ENCODE results near the gene MINK1. TPM values are rescaled to one million over a fixed set of nuclear protein-coding genes. Genes with fewer than 3 reads are reported as not detected.
A peak's percentile ranks its signal among the peaks of the same experiment; 100 is the strongest.

Gene MINK1
- total and polyA plus RNA-seq, 2 of the 13 experiments (the other 11 are each of a cell fraction or from before 2014, with no cell fraction given), result 17.2 to 63.9 TPM

- TF ChIP-seq ZNF615 (CRISPR knock-in tag; IDR thresholded peaks at IDR 0.05; ENCODE audit: borderline replicate concordance) (no peak), TFDP1 (CRISPR knock-in tag; IDR thresholded peaks at IDR 0.05; ENCODE audit: borderline replicate concordance) (no peak; the same call in 1 of the 2 replicates), ZNF441 (CRISPR knock-in tag; IDR thresholded peaks at IDR 0.05; ENCODE audit: borderline replicate concordance) (0 out of 2 replicates have a peak, but pooled peaks have one; percentile 80), NAIF1 (CRISPR knock-in tag; IDR thresholded peaks at IDR 0.05; ENCODE audit: borderline replicate concordance) (no peak), ZFP62 (CRISPR knock-in tag; IDR thresholded peaks at IDR 0.05) (no peak), NFKBIZ (CRISPR knock-in tag; IDR thresholded peaks at IDR 0.05) (no peak), GMEB2 (CRISPR knock-in tag; IDR thresholded peaks at IDR 0.05; ENCODE audit: low read depth) (no peak), SRSF9 (IDR thresholded peaks at IDR 0.05; ENCODE audit: borderline replicate concordance, insufficient read depth, low read depth, low read length, poor library complexity, severe bottlenecking) (no peak), DMTF1 (CRISPR knock-in tag; IDR thresholded peaks at IDR 0.05) (no peak), ZSCAN12 (CRISPR knock-in tag; IDR thresholded peaks at IDR 0.05) (0 out of 2 replicates have a peak, but pooled peaks have one; percentile 77), ATF2 (CRISPR knock-in tag; IDR thresholded peaks at IDR 0.05) (0 out of 2 replicates have a peak, but pooled peaks have one; percentile 43), IRF1 (CRISPR knock-in tag; IDR thresholded peaks at IDR 0.05; ENCODE audit: low read depth) (no peak), FOXO4 (CRISPR knock-in tag; conservative IDR thresholded peaks at IDR 0.05) (no peak), ZNF563 (CRISPR knock-in tag; IDR thresholded peaks at IDR 0.05) (peak; percentile 85), ESRRA (CRISPR knock-in tag; IDR thresholded peaks at IDR 0.05; ENCODE audit: low read depth) (0 out of 2 replicates have a peak, but pooled peaks have one; percentile 13), HOXD1 (CRISPR knock-in tag; IDR thresholded peaks at IDR 0.05) (0 out of 2 replicates have a peak, but pooled peaks have one; percentile 23), ZNF234 (CRISPR knock-in tag; conservative IDR thresholded peaks at IDR 0.05) (peak; percentile 88; the same call in 1 of the 2 replicates), ZNF329 (CRISPR knock-in tag; IDR thresholded peaks at IDR 0.05; ENCODE audit: low read depth) (no peak), NFE2L1 (CRISPR knock-in tag; IDR thresholded peaks at IDR 0.05; ENCODE audit: borderline replicate concordance) (no peak)
These were observed 43.0 kb upstream of the MINK1 start (continued) for GRCh38 chr17:4789951-4790704.
